HG03175 (cell line): ENCODE data around the gene PDGFA.

Experiments used
- ATAC-seq: cut with Tn5 transposase; IDR thresholded peaks from one replicate; pipeline ENCODE4 v1.9.1; 2021; ENCODE audit warnings: mild to moderate bottlenecking, moderate library complexity; ENCODE audit not compliant: unreplicated experiment

Gene PDGFA

GRCh38 chr7:491958-492713 is 27.5 kb downstream of the PDGFA start:
- no peak for ATAC-seq

- no peak for ATAC-seq
Measured at GRCh38 chr7:491292-491957, 28.2 kb downstream of the PDGFA start.

GRCh38 chr7:490461-491291 is 29.0 kb downstream of the PDGFA start:
- peak; percentile 43 for ATAC-seq

GRCh38 chr7:489876-490275 is 29.8 kb downstream of the PDGFA start:
- ATAC-seq = no peak

GRCh38 chr7:486216-486743 is 33.4 kb downstream of the PDGFA start:
- ATAC-seq = no peak

- ATAC-seq = no peak
Measured at GRCh38 chr7:485188-486081, 34.2 kb downstream of the PDGFA start.

- no peak for ATAC-seq
Measured at GRCh38 chr7:484356-485101, 35.1 kb downstream of the PDGFA start.

- no peak for ATAC-seq
Measured at GRCh38 chr7:483656-484355, 35.8 kb downstream of the PDGFA start.

GRCh38 chr7:482521-483083 is 37.0 kb downstream of the PDGFA start:
- no peak for ATAC-seq

- ATAC-seq = no peak
Measured at GRCh38 chr7:481219-481930, 38.3 kb downstream of the PDGFA start.

- ATAC-seq = no peak
Measured at GRCh38 chr7:480531-481218, 39.0 kb downstream of the PDGFA start.

GRCh38 chr7:479948-480499 is 39.6 kb downstream of the PDGFA start:
- no peak for ATAC-seq

GRCh38 chr7:479115-479947 is 40.3 kb downstream of the PDGFA start:
- ATAC-seq = no peak

- ATAC-seq = no peak
Measured at GRCh38 chr7:477626-478220, 41.9 kb downstream of the PDGFA start.

GRCh38 chr7:476736-477360 is 42.8 kb downstream of the PDGFA start:
- ATAC-seq = no peak
